HG02885 (cell line): ENCODE results near the gene TRAK1.

ENCODE experiments used
- ATAC-seq: cut with Tn5 transposase; IDR thresholded peaks from one replicate; pipeline ENCODE4 v1.9.1; 2021; ENCODE audit warnings: mild to moderate bottlenecking; ENCODE audit not compliant: unreplicated experiment, poor library complexity

The TRAK1 gene

DNA sequence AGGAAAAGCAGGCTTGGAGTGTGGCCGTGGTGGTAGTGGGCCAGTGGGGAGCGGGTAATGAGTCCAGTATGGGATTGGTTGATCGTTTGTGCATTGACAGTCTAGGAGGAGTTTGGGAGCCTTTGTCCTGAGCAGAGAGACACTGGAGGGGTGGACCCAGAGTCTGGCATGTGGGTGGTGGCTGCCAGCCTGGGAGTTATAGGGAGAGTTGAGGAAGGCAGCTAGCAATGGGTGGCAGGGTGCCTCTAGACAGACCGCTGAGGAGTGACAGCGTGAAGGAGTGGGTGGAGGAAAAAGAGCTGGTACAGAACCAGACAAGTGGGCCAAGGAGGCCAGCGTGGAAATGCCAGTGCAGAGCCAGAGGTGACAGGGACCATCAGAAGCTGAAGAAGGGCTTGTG, 176.7 kb downstream of the TRAK1 start:
- no peak for ATAC-seq

DNA sequence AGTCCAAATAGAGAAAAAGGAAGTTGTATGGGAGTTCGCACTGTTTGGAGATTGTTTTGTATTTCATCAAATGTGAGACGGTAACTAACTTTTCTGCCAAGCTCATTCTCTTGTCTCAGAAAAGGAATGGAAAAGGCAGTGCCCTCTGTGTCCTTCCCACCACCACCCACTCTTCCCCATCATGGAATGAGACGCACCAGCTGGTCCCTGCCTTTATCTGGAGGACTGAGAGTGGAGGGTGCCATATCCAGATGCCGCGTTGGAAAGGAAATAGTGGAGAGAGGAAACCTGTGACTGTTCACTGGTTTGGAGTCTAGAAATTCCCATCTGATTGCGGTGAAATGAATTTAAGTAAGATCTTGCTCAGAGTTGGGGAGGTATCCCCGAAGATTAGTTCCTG, 178.5 kb downstream of the TRAK1 start:
- ATAC-seq: no peak

GRCh38 chr3:42270561-42270960, 179.4 kb downstream of the TRAK1 start:
- no peak for ATAC-seq

- ATAC-seq: no peak
These were observed 180.6 kb downstream of the TRAK1 start for GRCh38 chr3:42271786-42272185.

GRCh38 chr3:42273361-42273760, 182.2 kb downstream of the TRAK1 start:
- ATAC-seq: peak; percentile 28

DNA sequence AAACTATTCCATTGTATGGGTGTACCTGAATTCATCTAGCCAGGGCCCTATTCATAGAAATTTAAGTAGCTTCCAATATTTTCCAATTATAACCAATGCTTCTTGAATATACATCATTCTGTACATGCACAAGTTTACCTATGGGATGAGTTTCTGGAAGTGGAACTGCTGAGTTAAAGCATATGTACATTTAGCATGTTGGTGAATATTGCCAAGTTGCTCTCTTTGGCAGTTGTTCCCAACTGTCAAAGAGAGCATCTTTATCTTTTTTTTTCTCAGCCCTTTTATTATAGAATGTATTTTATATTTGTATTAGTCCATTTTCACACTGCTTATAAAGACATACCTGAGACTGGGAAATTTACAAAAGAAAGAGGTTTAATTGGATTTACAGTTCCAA, 183.1 kb downstream of the TRAK1 start:
- ATAC-seq: no peak

DNA sequence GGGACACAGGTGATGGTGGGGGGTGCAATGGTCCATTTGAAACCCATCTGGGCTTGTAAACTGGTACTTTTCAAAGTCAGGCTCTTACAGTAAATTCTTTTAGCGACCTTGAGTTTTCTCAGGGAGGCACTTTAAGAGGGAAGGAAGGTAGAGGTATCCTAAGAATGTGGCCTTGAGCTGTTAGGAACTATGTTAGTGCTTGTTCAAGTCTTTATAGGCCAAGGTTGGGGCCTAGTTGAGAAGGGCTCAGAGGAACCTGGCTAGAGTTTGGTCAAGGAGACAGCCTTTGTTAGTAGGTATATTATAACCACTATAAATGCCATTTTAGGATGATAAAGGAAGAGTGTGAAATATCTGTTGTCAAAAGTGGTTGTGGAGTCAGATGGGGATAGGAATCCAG, 184.1 kb downstream of the TRAK1 start:
- no peak for ATAC-seq
